Hepatocyte (in vitro differentiated cells): ENCODE results near the gene ISL2. TPM values are rescaled to one million over a fixed set of nuclear protein-coding genes. Genes with fewer than 3 reads are reported as not detected.
"Not testable (repeated sequence)": the region's sequence is repeated elsewhere in the genome, so short reads cannot be mapped to it uniquely, and the experiment has no call there.

Experiments used
- DNase-seq: peaks from one replicate; pipeline ENCODE4 v3.0.0-alpha.2; 2016; ENCODE audit warnings: low spot score
- H2AFZ ChIP-seq: fragments of 200-600 bp; sonication (generic); 2 replicates; pipeline ENCODE4 v1.6.0; 2016; ENCODE audit warnings: antibody characterized with exemption, mild to moderate bottlenecking
- H3K27ac ChIP-seq: fragments of 200-600 bp; sonication (generic); 2 replicates; pipeline ENCODE4 v1.5.1; 2016; ENCODE audit warnings: mild to moderate bottlenecking
- H3K27me3 ChIP-seq: fragments of 200-600 bp; sonication (generic); 2 replicates; pipeline ENCODE4 v1.6.1; 2016
- H3K36me3 ChIP-seq: fragments of 200-600 bp; sonication (generic); replicated peaks from 2 replicates; pipeline ENCODE4 v1.5.1; 2016; ENCODE audit warnings: low read depth; ENCODE audit not compliant: insufficient read depth
- H3K4me1 ChIP-seq: fragments of 200-600 bp; sonication (generic); 2 replicates; pipeline ENCODE4 v1.5.1; 2016; ENCODE audit warnings: mild to moderate bottlenecking, moderate library complexity; ENCODE audit not compliant: insufficient read depth
- H3K4me2 ChIP-seq: fragments of 200-600 bp; sonication (generic); 2 replicates; pipeline ENCODE4 v1.6.0; 2016
- H3K4me3 ChIP-seq: fragments of 200-600 bp; sonication (generic); 2 replicates; pipeline ENCODE4 v1.5.1; 2016; ENCODE audit warnings: mild to moderate bottlenecking
- H3K79me2 ChIP-seq: fragments of 200-600 bp; sonication (generic); 2 replicates; pipeline ENCODE4 v1.6.0; 2017; ENCODE audit warnings: mild to moderate bottlenecking
- H3K9me2 ChIP-seq: fragments of 200-600 bp; sonication (generic); replicated peaks from 2 replicates; pipeline ENCODE4 v1.6.0; 2017; ENCODE audit warnings: mild to moderate bottlenecking; ENCODE audit not compliant: insufficient read depth
- H3K9me3 ChIP-seq: fragments of 200-600 bp; sonication (generic); 2 replicates; pipeline ENCODE4 v1.5.1; 2016; ENCODE audit warnings: low read depth, mild to moderate bottlenecking
- H4K20me1 ChIP-seq: fragments of 200-600 bp; sonication (generic); 2 replicates; pipeline ENCODE4 v1.6.0; 2016; ENCODE audit warnings: mild to moderate bottlenecking; ENCODE audit not compliant: insufficient read depth, poor library complexity, severe bottlenecking
- EZH2 ChIP-seq: fragments of 200-600 bp; sonication (generic); IDR thresholded peaks from 2 replicates; pipeline ENCODE4 v1.6.1; 2016; ENCODE audit warnings: antibody characterized with exemption, mild to moderate bottlenecking, borderline replicate concordance
- EZH2phosphoT487 ChIP-seq: fragments of 200-600 bp; sonication (generic); IDR thresholded peaks from one replicate; pipeline ENCODE4 v1.6.1; 2018; ENCODE audit warnings: antibody characterized with exemption, mild to moderate bottlenecking, low read depth, moderate library complexity; ENCODE audit not compliant: unreplicated experiment, severe bottlenecking
- WGBS: methylation state at CpG from one replicate; pipeline ENCODE4 v1.1.6; 2016; ENCODE audit warnings: low lambda C conversion rate; ENCODE audit errors: missing lambda C conversion rate; 5-methylcytosine and 5-hydroxymethylcytosine counted together
- polyA plus RNA-seq: library from polyadenylated mRNA; unstranded; fragments of >200 nt; fragmentation: Nextera tagmentation; extraction: Ambion mirVana; gene quantifications from 2 replicates; pipeline ENCODE4 v1.2.1, GENCODE V29; 2016
- total RNA-seq: library from RNA; depleted of rRNA; stranded (reverse); fragments of >200 nt; gene quantifications from 2 replicates; pipeline ENCODE4 v1.2.3, GENCODE V29; 2014
- TF ChIP-seq, protein P1 (sequence below): fragments of 200-600 bp; sonication (generic); IDR thresholded peaks from 2 replicates; pipeline ENCODE4 v1.5.1; 2016; ENCODE audit warnings: antibody characterized with exemption, mild to moderate bottlenecking; ENCODE audit not compliant: poor library complexity

Gene ISL2
- total and polyA plus RNA-seq, 2 experiments from 2014 or later, result 3.9 to 4.7 TPM

GRCh38 chr15:76311100-76311953 is 25.2 kb upstream of the ISL2 start, which contains the start of gene ETFA:
Gene ETFA, minus strand, starts transcription at chr15:76311469. Its CDS starts 81 bp downstream, at chr15:76311388.
- no peaks in the 10 kb centered on the region for H3K9me3 ChIP-seq
- H3K79me2 ChIP-seq, result peaks cover 48% of the 10 kb centered on the region
- no peaks in the 10 kb centered on the region for H3K9me2 ChIP-seq
- TF ChIP-seq EZH2, result no peak
- TF ChIP-seq EZH2phosphoT487, result no peak
- TF ChIP-seq, protein P1, sequence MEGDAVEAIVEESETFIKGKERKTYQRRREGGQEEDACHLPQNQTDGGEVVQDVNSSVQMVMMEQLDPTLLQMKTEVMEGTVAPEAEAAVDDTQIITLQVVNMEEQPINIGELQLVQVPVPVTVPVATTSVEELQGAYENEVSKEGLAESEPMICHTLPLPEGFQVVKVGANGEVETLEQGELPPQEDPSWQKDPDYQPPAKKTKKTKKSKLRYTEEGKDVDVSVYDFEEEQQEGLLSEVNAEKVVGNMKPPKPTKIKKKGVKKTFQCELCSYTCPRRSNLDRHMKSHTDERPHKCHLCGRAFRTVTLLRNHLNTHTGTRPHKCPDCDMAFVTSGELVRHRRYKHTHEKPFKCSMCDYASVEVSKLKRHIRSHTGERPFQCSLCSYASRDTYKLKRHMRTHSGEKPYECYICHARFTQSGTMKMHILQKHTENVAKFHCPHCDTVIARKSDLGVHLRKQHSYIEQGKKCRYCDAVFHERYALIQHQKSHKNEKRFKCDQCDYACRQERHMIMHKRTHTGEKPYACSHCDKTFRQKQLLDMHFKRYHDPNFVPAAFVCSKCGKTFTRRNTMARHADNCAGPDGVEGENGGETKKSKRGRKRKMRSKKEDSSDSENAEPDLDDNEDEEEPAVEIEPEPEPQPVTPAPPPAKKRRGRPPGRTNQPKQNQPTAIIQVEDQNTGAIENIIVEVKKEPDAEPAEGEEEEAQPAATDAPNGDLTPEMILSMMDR, result no peak
- peak within 1 kb of the TSS; percentile 95 for H3K27ac ChIP-seq
- peak; percentile 98 for DNase-seq
- H3K4me1 ChIP-seq, result peaks cover 3% of the 10 kb centered on the region
- no peaks in the 10 kb centered on the region for H3K27me3 ChIP-seq
- 2% methylated on average over 55 of the region's 60 CpGs for WGBS
- peak within 1 kb of the TSS; percentile 64 for H2AFZ ChIP-seq
- peak within 1 kb of the TSS; percentile 81 for H3K4me3 ChIP-seq
- peak within 1 kb of the TSS; percentile 91 for H3K4me2 ChIP-seq
- peaks cover 30% of the 10 kb centered on the region for H4K20me1 ChIP-seq
- H3K36me3 ChIP-seq, result no peaks in the 10 kb centered on the region

DNA sequence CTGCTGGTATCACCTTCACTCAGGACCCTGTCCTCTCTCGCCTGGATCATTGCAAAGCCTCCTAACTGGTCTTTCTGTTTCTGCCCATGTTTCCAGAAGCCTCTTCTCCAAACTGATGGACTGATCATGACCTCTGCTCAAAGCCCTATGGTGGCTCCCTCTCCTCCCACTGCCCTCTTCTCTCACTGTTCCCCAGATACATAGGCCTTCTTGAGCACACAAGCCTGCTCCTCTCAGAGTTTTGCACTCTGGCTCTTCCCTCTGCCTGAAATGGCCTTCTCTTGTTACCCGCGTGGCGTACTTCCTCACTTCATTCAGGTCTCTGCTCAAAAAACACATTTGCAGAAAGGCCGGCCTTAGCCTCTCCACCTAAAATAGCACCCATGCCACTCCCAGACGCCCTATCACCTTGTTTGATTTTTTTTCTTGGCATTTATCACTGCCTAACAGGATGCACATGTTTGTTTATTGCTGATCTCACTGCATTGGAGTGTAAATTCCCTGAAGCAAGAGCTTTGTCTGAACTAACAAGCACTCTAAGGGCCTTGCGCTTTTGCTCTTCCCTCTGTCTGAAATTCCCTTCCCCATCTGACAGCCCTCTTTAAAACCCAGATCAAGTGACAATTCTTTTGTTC is 23.9 kb upstream of the ISL2 start:
- H3K9me2 ChIP-seq, result no peaks in the 10 kb centered on the region
- peaks cover 35% of the 10 kb centered on the region for H3K79me2 ChIP-seq
- no peaks in the 10 kb centered on the region for H3K36me3 ChIP-seq
- peak overlapping the region; percentile 42 for H3K27ac ChIP-seq
- H3K4me3 ChIP-seq, result no peak overlapping the region
- H2AFZ ChIP-seq, result no peak overlapping the region
- peaks cover 3% of the 10 kb centered on the region for H3K4me1 ChIP-seq
- H4K20me1 ChIP-seq, result peaks cover 19% of the 10 kb centered on the region
- no peak for DNase-seq
- TF ChIP-seq, protein P1, result no peak
- no peak for TF ChIP-seq EZH2
- no peak for TF ChIP-seq EZH2phosphoT487
- no peaks in the 10 kb centered on the region for H3K27me3 ChIP-seq
- WGBS, result 74% methylated on average over 7 of the region's 7 CpGs
- no peak overlapping the region for H3K4me2 ChIP-seq
- H3K9me3 ChIP-seq, result no peaks in the 10 kb centered on the region

GRCh38 chr15:76313175-76313567 is 23.4 kb upstream of the ISL2 start:
- not testable (repeated sequence) for H3K9me2 ChIP-seq, H3K4me2 ChIP-seq, H3K9me3 ChIP-seq, H3K36me3 ChIP-seq, H2AFZ ChIP-seq, H3K4me1 ChIP-seq, DNase-seq, H3K4me3 ChIP-seq, H3K27me3 ChIP-seq
- peak overlapping the region; percentile 42 for H3K27ac ChIP-seq
- WGBS, result 88% methylated on average over 4 of the region's 4 CpGs
- peaks cover 30% of the 10 kb centered on the region for H3K79me2 ChIP-seq
- peaks cover 14% of the 10 kb centered on the region for H4K20me1 ChIP-seq

GRCh38 chr15:76313731-76314130 is 22.8 kb upstream of the ISL2 start:
- no peak for DNase-seq
- Histone ChIP-seq H4K20me1 (peaks cover 8% of the 10 kb centered on the region), H2AFZ (no peak overlapping the region), H3K4me3 (no peak overlapping the region), H3K79me2 (peaks cover 24% of the 10 kb centered on the region), H3K36me3 (no peaks in the 10 kb centered on the region), H3K4me2 (no peak overlapping the region), H3K9me3 (no peaks in the 10 kb centered on the region), H3K27ac (no peak overlapping the region), H3K9me2 (no peaks in the 10 kb centered on the region), H3K4me1 (no peaks in the 10 kb centered on the region), H3K27me3 (no peaks in the 10 kb centered on the region)
- 70% methylated on average over 5 of the region's 5 CpGs for WGBS
- TF ChIP-seq EZH2 (no peak), EZH2phosphoT487 (no peak)
- TF ChIP-seq, protein P1, result no peak
